Left forelimb (tissue), 1 donor: ENCODE results near the gene YBX1.
"Not testable (repeated sequence)": the region's sequence is repeated elsewhere in the genome, so short reads cannot be mapped to it uniquely, and the experiment has no call there.

Experiments
- DNase-seq: peaks from one replicate; pipeline ENCODE4 v3.0.0-alpha.2; 2018; ENCODE audit warnings: low spot score

Gene YBX1

GRCh38 chr1:42690477-42691156 is 8.4 kb downstream of the YBX1 start:
- no peak for DNase-seq

GRCh38 chr1:42691157-42691498 is 8.9 kb downstream of the YBX1 start:
- no peak for DNase-seq

DNA sequence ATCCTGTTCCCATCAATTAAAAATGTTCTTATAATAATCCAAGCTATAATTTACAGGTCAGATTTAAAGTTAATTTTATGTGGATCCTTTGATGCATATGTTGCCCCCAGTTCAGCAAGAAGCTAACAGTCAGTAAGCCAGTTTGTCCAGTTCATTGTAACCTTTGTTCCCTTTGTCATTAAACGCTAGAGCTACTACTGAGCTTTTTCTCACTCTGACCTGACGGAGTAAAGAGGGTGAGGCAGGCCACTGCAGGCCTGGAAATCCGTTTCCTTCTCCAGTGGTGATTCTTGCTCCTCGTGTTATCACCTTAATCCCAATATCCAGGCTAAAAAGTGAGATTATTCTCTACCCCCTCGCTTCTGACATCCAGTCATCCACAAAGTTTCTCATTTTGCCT is 10.2 kb downstream of the YBX1 start:
- DNase-seq, result no peak

- DNase-seq, result no peak
Measured at GRCh38 chr1:42692911-42693310, 10.7 kb downstream of the YBX1 start.

GRCh38 chr1:42698081-42698813 is 16.0 kb downstream of the YBX1 start:
- no peak for DNase-seq

GRCh38 chr1:42700006-42700405 is 17.8 kb downstream of the YBX1 start:
- no peak for DNase-seq

GRCh38 chr1:42703888-42704464 is 21.8 kb downstream of the YBX1 start:
- no peak for DNase-seq

GRCh38 chr1:42712808-42713207 is 30.6 kb downstream of the YBX1 start:
- not testable (repeated sequence) for DNase-seq

- no peak for DNase-seq
Measured at GRCh38 chr1:42713293-42713692, 31.1 kb downstream of the YBX1 start.

- DNase-seq, result not testable (repeated sequence)
Measured at GRCh38 chr1:42714441-42714840, 32.2 kb downstream of the YBX1 start.

GRCh38 chr1:42720868-42721267 is 38.6 kb downstream of the YBX1 start:
- no peak for DNase-seq

DNA sequence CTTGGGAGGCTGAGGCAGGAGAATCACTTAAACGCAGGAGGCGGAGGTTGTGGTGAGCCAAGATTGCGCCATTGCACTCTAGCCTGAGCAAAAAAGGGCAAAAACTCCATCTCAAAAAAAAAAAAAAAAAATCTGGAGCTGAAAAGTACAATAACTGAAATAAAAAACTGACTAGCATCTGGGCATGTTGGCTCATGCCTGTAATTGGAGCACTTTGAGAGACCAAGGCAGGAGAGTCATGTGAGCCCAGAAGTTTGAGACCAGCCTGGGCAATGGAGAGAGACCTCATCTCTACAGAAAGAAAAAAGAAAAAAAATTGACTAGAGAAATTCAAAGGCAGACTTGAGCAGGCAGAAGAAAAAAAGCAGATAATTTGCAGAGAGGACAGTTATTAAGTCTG is 39.7 kb downstream of the YBX1 start:
- DNase-seq, result no peak

GRCh38 chr1:42722403-42722802 is 40.2 kb downstream of the YBX1 start:
- DNase-seq, result not testable (repeated sequence)

DNA sequence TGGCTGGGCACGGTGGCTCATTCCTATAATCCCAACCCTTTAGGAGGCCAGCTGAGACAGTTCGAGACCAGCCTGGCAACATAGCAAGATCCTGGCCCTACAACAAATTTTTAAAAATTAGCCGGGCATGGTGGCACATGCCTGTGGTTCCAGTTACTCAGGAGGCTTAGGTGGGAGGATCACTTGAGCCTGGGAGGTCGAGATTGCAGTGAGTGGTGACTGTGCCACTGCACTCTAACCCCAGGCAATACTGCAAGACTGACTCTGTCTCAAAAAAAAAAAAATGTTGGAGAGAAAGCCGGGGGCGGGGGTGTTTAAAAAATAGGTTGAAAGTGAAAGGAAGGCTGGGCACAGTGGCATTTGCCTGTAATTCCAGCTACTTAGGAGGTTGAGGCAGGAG is 41.3 kb downstream of the YBX1 start:
- no peak for DNase-seq

DNA sequence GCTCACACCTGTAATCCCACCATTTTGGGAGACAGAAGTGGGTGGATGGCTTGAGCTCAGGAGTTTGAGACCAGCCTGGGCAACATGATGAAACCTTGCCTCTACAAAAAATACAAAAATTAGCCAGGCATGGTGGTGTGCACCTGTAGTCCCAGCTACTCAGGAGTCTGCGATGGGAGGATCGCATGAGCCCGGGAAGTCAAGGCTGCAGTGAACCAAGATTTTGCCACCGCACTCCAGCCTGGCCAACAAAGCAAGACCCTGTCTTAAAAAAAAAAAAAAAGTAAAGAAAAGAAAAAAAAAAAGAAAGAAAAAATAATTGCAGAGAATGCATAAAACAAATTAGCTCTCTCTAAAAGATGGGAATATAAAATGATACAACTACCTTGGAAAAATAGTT is 43.6 kb downstream of the YBX1 start:
- DNase-seq, result not testable (repeated sequence)

DNA sequence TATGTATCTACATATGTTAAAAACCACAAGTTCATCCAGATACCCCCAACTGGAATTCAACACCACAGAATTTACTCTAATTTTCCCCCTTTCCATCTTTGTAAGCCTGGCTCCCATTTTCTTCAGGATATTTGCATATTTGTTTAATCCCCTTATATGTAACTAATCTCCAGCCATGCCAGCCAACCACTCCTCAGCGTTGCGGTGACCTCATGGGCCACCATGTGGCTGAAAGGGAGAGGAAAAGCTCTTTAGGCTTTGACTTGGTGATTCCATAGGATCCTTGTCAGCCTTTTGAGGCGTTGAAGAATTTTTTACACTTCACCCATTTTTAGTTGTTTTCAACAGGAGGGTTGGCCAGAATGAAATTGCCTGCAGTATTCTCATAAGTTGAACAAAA is 47.8 kb downstream of the YBX1 start:
- no peak for DNase-seq

GRCh38 chr1:42730988-42731387 is 48.8 kb downstream of the YBX1 start:
- no peak for DNase-seq

DNA sequence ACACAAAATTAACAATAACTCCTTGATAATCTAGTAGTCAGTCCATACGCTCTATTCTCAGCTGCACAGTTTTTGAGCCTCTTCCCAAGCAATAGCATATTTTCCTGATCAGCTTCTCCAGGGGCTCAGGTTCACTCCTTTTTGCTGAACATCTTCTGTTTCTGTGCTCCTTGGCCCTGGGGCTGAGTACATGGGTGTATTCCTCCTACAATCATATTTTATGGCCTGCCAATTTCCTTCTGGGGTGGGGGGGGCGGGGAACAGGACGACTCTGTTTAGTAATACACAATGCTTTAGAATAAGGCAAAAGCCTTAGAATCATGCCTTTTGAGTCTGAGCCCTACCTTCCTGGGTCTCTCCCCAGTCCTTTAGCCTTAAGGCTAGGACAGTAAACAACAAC is 49.4 kb downstream of the YBX1 start:
- DNase-seq, result no peak

- no peak for DNase-seq
Measured at GRCh38 chr1:42732126-42732680, 50.0 kb downstream of the YBX1 start.

- DNase-seq, result no peak
Measured at GRCh38 chr1:42733415-42734200, 51.4 kb downstream of the YBX1 start.

DNA sequence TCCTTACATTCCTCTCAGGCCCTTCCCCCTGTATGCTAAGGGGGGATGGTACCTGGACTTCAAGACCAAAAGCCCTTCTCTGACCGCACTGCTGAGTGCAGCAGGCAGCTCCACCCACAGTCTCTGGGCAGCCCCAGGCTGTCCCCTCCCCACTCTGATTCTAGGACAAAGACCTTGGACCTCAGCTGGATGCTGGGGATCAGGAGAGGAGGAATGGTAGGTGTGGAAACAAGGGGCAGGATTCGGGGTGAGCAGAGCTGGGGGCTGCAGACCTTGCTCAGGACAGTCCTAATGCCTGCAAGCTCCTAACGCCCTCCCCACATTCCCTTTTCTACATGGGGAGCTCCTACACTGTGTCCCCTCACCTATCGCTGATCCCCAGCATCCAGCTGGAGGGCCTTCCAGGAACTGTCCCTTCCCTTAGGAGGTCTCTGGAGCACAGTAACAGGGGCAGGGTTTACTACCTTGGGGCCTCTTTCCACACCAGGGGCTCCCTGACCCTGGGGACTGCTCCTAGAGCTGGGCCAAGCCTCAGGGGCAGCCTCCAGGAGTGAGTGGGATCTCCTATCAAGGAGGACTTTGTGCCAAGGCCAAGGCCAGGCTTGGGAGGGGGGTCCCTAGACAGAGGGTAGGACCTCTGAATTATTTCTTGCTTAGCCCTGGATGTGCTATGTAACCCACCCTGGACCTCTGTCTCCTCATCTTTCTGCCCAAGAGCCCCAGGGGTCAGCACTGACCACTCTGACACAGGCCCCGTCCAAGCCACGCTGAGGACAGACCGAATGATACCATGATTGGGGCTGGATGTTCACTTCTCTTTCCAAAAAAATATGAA is 52.2 kb downstream of the YBX1 start:
- no peak for DNase-seq
